Ovary (tissue), 3 donors: Measurements from ENCODE around the gene NBDY.
"Not testable (repeated sequence)": the region's sequence is repeated elsewhere in the genome, so short reads cannot be mapped to it uniquely, and the experiment has no call there.

Experiments
- CTCF ChIP-seq, 3 donors: fragments of 450-650 bp in 2 of 3; fragments of 200-600 bp in 1 of 3; IDR thresholded peaks; one replicate each; pipeline versions ENCODE4 v1.5.1 to v1.8.0; 2016 to 2022; ENCODE audit warnings: antibody characterized with exemption in 3 of 3, mild to moderate bottlenecking in 1 of 3
- EP300 ChIP-seq: sonication (generic); formaldehyde crosslinking; IDR thresholded peaks from one replicate; pipeline ENCODE4 v1.6.1; 2017; ENCODE audit warnings: antibody characterized with exemption
- donor health status: DM: no; HTN: no; CAD: no.

GRCh38 chrX:56704530-56704929 is 24.5 kb upstream of the NBDY start:
- TF ChIP-seq EP300; CTCF (IDR thresholded peaks at IDR 0.05): not testable (repeated sequence)
